ENCODE measurements around the gene PLD1. TPM values are rescaled to one million over a fixed set of nuclear protein-coding genes. Genes with fewer than 3 reads are reported as not detected.

The PLD1 gene
- total and polyA plus RNA-seq, 4 donors: 4.9 to 31.5 (median 18.6) TPM

GRCh38 chr3:171561596-171562323 is 248.5 kb downstream of the PLD1 start:
- H3K9me3 ChIP-seq (ENCODE audit: control insufficient read depth in 4 of 4, low read length in 3 of 4): no peaks in the 10 kb centered on the region
- no peak for DNase-seq (ENCODE audit: low spot score)
- 95% methylated on average over 5 of the region's 5 CpGs for WGBS

DNA sequence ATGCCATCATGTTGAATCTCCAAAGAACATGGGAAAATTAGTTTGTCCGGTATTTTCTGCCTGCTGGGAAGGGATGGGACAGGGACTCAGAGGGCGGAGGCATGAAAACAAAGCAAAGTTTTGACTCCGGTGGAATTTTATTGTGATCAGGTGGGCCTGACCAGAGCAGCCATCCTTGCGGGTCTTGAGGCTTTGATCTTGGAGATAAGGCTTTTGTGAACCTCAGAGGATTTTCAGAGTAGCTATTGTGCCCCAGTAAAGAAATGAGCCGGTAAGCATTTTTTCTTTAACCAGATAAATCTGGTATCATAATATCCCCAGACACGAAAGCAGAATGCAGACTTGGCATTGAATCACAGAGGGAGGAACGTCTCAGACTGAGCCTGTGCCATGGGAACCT is 250.7 kb downstream of the PLD1 start:
- Histone ChIP-seq H3K4me1 (ENCODE audit: control insufficient read depth in 4 of 4, insufficient read depth in 4 of 4, low read length in 3 of 4) (no peaks in the 10 kb centered on the region), H3K9ac (ENCODE audit: low read depth in 1 of 2, low read length in 2 of 2) (no peak overlapping the region), H3K4me3 (ENCODE audit: low read depth in 1 of 3, low read length in 3 of 3) (no peak overlapping the region), H3K9me3 (ENCODE audit: control insufficient read depth in 4 of 4, low read length in 3 of 4) (no peaks in the 10 kb centered on the region), H3K27ac (ENCODE audit: low read depth in 1 of 2, low read length in 2 of 2) (no peak overlapping the region), H3K27me3 (ENCODE audit: control insufficient read depth in 4 of 4, insufficient read depth in 4 of 4, low read length in 3 of 4) (no peaks in the 10 kb centered on the region), H3K36me3 (ENCODE audit: control insufficient read depth in 4 of 4, insufficient read depth in 3 of 4, low read depth in 1 of 4, low read length in 3 of 4) (no peaks in the 10 kb centered on the region)
- no peak for DNase-seq (ENCODE audit: low spot score)
- TF ChIP-seq HNF4A (conservative IDR thresholded peaks at IDR 0.05) (no peak), FOXA1 (IDR thresholded peaks at IDR 0.05) (no peak), RXRA (IDR thresholded peaks at IDR 0.05) (no peak), REST (IDR thresholded peaks at IDR 0.05) (no peak), TAF1 (conservative IDR thresholded peaks at IDR 0.05) (no peak), YY1 (IDR thresholded peaks at IDR 0.05) (no peak), NR2F2 (IDR thresholded peaks at IDR 0.05) (no peak), ZBTB33 (IDR thresholded peaks at IDR 0.05) (no peak), JUND (IDR thresholded peaks at IDR 0.05) (no peak), RAD21 (IDR thresholded peaks at IDR 0.05) (no peak), HNF4G (IDR thresholded peaks at IDR 0.05) (no peak), FOXA2 (IDR thresholded peaks at IDR 0.05) (no peak)
- TF ChIP-seq, protein P1, sequence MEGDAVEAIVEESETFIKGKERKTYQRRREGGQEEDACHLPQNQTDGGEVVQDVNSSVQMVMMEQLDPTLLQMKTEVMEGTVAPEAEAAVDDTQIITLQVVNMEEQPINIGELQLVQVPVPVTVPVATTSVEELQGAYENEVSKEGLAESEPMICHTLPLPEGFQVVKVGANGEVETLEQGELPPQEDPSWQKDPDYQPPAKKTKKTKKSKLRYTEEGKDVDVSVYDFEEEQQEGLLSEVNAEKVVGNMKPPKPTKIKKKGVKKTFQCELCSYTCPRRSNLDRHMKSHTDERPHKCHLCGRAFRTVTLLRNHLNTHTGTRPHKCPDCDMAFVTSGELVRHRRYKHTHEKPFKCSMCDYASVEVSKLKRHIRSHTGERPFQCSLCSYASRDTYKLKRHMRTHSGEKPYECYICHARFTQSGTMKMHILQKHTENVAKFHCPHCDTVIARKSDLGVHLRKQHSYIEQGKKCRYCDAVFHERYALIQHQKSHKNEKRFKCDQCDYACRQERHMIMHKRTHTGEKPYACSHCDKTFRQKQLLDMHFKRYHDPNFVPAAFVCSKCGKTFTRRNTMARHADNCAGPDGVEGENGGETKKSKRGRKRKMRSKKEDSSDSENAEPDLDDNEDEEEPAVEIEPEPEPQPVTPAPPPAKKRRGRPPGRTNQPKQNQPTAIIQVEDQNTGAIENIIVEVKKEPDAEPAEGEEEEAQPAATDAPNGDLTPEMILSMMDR (IDR thresholded peaks at IDR 0.05; ENCODE audit: low read depth, low read length, missing input control): no peak
- TF ChIP-seq, protein P2, sequence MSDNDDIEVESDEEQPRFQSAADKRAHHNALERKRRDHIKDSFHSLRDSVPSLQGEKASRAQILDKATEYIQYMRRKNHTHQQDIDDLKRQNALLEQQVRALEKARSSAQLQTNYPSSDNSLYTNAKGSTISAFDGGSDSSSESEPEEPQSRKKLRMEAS (IDR thresholded peaks at IDR 0.05): no peak
- WGBS: 91% methylated on average over 7 of the region's 7 CpGs

More at GRCh38 chr3:171561596-171562323, 248.5 kb downstream of the PLD1 start:
- H3K27me3 ChIP-seq (ENCODE audit: control insufficient read depth in 4 of 4, insufficient read depth in 4 of 4, low read length in 3 of 4): no peaks in the 10 kb centered on the region
- H3K36me3 ChIP-seq (ENCODE audit: control insufficient read depth in 4 of 4, insufficient read depth in 3 of 4, low read depth in 1 of 4, low read length in 3 of 4): no peaks in the 10 kb centered on the region
- no peak overlapping the region for H3K27ac ChIP-seq (ENCODE audit: low read depth in 1 of 2, low read length in 2 of 2)
- H3K4me3 ChIP-seq (ENCODE audit: low read depth in 1 of 3, low read length in 3 of 3): no peak overlapping the region
- H3K4me1 ChIP-seq (ENCODE audit: control insufficient read depth in 4 of 4, insufficient read depth in 4 of 4, low read length in 3 of 4): no peaks in the 10 kb centered on the region
- TF ChIP-seq FOXA2 (IDR thresholded peaks at IDR 0.05) (no peak), GABPA (IDR thresholded peaks at IDR 0.05 in 1 of 2, conservative IDR thresholded peaks at IDR 0.05 in 1 of 2) (no peak), SP1 (IDR thresholded peaks at IDR 0.05) (no peak), FOXA1 (IDR thresholded peaks at IDR 0.05) (no peak), NR2F2 (IDR thresholded peaks at IDR 0.05) (no peak), EGR1 (IDR thresholded peaks at IDR 0.05; ENCODE audit: low read depth in 2 of 2) (no peak), ZBTB33 (IDR thresholded peaks at IDR 0.05) (no peak)
- no peak overlapping the region for H3K9ac ChIP-seq (ENCODE audit: low read depth in 1 of 2, low read length in 2 of 2)
